Stimulated activated naive B cell treated with anti-CD40 and anti-IgM and Interleukin-4, amounts not matched to agents 10 μg/mL and 1 μg/mL and 100 μg/mL, for 72 hours (primary cell): ENCODE data around the gene TSPAN15.
A peak's percentile ranks its signal among the peaks of the same experiment; 100 is the strongest.
"Not testable (repeated sequence)": the region's sequence is repeated elsewhere in the genome, so short reads cannot be mapped to it uniquely, and the experiment has no call there.

Experiments used
- ATAC-seq, 2 donors: fragments of 150-1000 bp; cut with Tn5 transposase; replicated peaks; 2 replicates each; pipeline ENCODE4 v1.10.0; 2021; ENCODE audit warnings: moderate library complexity in 1 of 2
- DNase-seq: peaks from one replicate; pipeline ENCODE4 v3.0.0; 2021
- H3K27ac Mint-ChIP-seq: one replicate; pipeline ENCODE4 v1.8.0; 2022; ENCODE audit warnings: mild to moderate bottlenecking, mixed read lengths
- H3K27me3 Mint-ChIP-seq, 2 donors: one replicate each; pipeline ENCODE4 v1.8.0; 2022; ENCODE audit warnings: mixed read lengths in 2 of 2
- H3K36me3 Mint-ChIP-seq, 2 donors: one replicate each; pipeline ENCODE4 v1.8.0; 2022; ENCODE audit warnings: mixed read lengths in 2 of 2, mild to moderate bottlenecking in 1 of 2
- H3K4me1 Mint-ChIP-seq, 2 donors: one replicate each; pipeline ENCODE4 v1.8.0; 2022; ENCODE audit warnings: mixed read lengths in 2 of 2, mild to moderate bottlenecking in 1 of 2
- H3K4me3 Mint-ChIP-seq, 2 donors: one replicate each; pipeline ENCODE4 v1.8.0; 2022; ENCODE audit warnings: mild to moderate bottlenecking in 2 of 2, mixed read lengths in 2 of 2, moderate library complexity in 1 of 2
- H3K9me3 Mint-ChIP-seq, 2 donors: one replicate each; pipeline ENCODE4 v1.8.0; 2022; ENCODE audit warnings: mixed read lengths in 2 of 2, mild to moderate bottlenecking in 1 of 2

The TSPAN15 gene

GRCh38 chr10:69486922-69487730, 35.9 kb downstream of the TSPAN15 start:
- ATAC-seq (no peak), DNase-seq (no peak)
- no peak overlapping the region for H3K4me3 Mint-ChIP-seq
- H3K27me3 Mint-ChIP-seq, result peaks cover 8 to 18% of the 10 kb centered on the region in 2 donors
- peaks cover 0 to under 1% of the 10 kb centered on the region in 2 donors for H3K4me1 Mint-ChIP-seq
- H3K9me3 Mint-ChIP-seq, result peaks cover 6 to 18% of the 10 kb centered on the region in 2 donors
- peaks cover 2 to 5% of the 10 kb centered on the region in 2 donors for H3K36me3 Mint-ChIP-seq
- H3K27ac Mint-ChIP-seq, result no peak overlapping the region

- H3K27ac Mint-ChIP-seq, H3K4me3 Mint-ChIP-seq, H3K36me3 Mint-ChIP-seq, DNase-seq, ATAC-seq, H3K4me1 Mint-ChIP-seq: not testable (repeated sequence)
- Mint-ChIP-seq H3K9me3 (peaks cover 6 to 18% of the 10 kb centered on the region in 2 donors), H3K27me3 (peaks cover 8 to 18% of the 10 kb centered on the region in 2 donors)
Observed at GRCh38 chr10:69488149-69488844, 37.0 kb downstream of the TSPAN15 start.

DNA sequence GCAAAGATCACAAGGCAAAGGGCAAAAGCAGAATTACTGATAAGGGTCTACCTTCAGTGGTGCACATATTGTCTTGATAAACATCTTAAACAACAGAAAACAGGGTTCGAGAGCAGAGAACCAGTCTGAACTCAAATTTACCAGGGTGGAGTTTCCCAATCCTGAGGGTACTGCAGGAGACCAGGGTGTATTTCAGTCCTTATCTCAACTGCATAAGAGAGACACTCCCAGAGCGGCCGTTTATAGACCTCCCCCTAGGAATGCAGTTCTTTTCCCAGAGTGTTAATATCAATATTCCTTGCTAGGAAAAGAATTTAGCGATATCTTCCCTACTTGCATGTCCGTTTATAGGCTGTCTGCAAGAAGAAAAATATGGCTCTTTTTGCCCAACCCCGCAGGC, 37.6 kb downstream of the TSPAN15 start:
- ATAC-seq, DNase-seq, H3K27ac Mint-ChIP-seq, H3K36me3 Mint-ChIP-seq, H3K4me1 Mint-ChIP-seq, H3K4me3 Mint-ChIP-seq: not testable (repeated sequence)
- H3K27me3 Mint-ChIP-seq, result peaks cover 8 to 18% of the 10 kb centered on the region in 2 donors
- peaks cover 6 to 18% of the 10 kb centered on the region in 2 donors for H3K9me3 Mint-ChIP-seq

- no peak overlapping the region for H3K27ac Mint-ChIP-seq
- H3K9me3 Mint-ChIP-seq, result peaks cover 6 to 18% of the 10 kb centered on the region in 2 donors
- H3K4me1 Mint-ChIP-seq, result no peaks in the 10 kb centered on the region
- no peak for DNase-seq
- peaks cover 8 to 18% of the 10 kb centered on the region in 2 donors for H3K27me3 Mint-ChIP-seq
- peaks cover 2 to 5% of the 10 kb centered on the region in 2 donors for H3K36me3 Mint-ChIP-seq
- no peak for ATAC-seq
- no peak overlapping the region for H3K4me3 Mint-ChIP-seq
Observed at GRCh38 chr10:69489506-69490090, 38.3 kb downstream of the TSPAN15 start.

- Mint-ChIP-seq H3K27ac (no peak overlapping the region), H3K4me1 (no peaks in the 10 kb centered on the region), H3K27me3 (peaks cover 2 to 8% of the 10 kb centered on the region in 2 donors), H3K36me3 (peaks cover 2 to 5% of the 10 kb centered on the region in 2 donors), H3K9me3 (peaks cover 6 to 18% of the 10 kb centered on the region in 2 donors), H3K4me3 (no peak overlapping the region)
- DNase-seq (no peak), ATAC-seq (no peak)
Observed at GRCh38 chr10:69490876-69491275, 39.6 kb downstream of the TSPAN15 start.

- Mint-ChIP-seq H3K27me3 (peaks cover 3 to 6% of the 10 kb centered on the region in 2 donors), H3K4me3 (no peak overlapping the region), H3K9me3 (peaks cover 6 to 18% of the 10 kb centered on the region in 2 donors), H3K27ac (no peak overlapping the region), H3K4me1 (no peaks in the 10 kb centered on the region), H3K36me3 (peaks cover 2 to 5% of the 10 kb centered on the region in 2 donors)
- ATAC-seq, result no peak
- DNase-seq, result no peak
Observed at GRCh38 chr10:69491611-69492010, 40.3 kb downstream of the TSPAN15 start.

GRCh38 chr10:69492091-69492745, 41.0 kb downstream of the TSPAN15 start:
- H3K27ac Mint-ChIP-seq, result no peak overlapping the region
- H3K27me3 Mint-ChIP-seq, result peaks cover 0 to 3% of the 10 kb centered on the region in 2 donors
- ATAC-seq, result no peak
- peaks cover 2 to 5% of the 10 kb centered on the region in 2 donors for H3K36me3 Mint-ChIP-seq
- peaks cover 6 to 18% of the 10 kb centered on the region in 2 donors for H3K9me3 Mint-ChIP-seq
- no peaks in the 10 kb centered on the region for H3K4me1 Mint-ChIP-seq
- H3K4me3 Mint-ChIP-seq, result no peak overlapping the region
- no peak for DNase-seq

DNA sequence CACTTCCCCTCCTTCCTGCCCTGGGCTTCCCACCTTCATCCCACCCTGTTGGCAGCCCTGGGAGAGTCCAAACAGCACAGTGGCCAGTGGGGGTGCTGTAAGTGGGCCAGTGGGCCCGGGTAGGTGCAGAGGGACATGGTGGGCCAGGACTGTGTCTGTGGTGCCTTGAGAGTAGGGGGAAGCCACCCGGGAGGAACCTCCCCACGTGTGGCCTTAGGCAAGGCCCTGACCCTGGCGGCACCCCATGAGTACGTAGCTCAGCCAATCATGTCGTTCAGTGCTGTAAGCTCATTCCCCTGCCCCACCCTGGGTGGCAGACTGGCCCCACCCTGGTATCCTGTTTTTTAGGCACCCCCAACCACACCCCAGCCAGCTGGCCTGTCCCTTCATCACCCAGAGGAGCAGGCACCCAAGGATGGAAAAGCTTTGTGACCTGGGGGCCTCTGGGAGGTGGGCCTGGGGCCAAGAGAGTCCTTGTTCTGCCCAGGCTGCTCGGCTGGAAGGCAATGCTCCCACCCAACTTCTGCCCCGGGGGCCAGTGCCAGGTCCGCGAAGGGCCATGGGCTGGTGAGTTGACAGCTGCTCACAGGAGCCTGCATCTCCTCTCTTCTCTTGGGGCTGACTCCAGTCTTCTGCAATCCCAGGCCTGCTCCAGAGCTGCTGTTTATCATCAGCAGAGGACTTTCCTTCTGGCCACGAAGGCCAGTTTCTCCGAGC, 41.6 kb downstream of the TSPAN15 start:
- ATAC-seq (no peak), DNase-seq (no peak)
- Mint-ChIP-seq H3K27me3 (peaks cover 0 to 3% of the 10 kb centered on the region in 2 donors), H3K4me1 (no peaks in the 10 kb centered on the region), H3K36me3 (peaks cover 2 to 5% of the 10 kb centered on the region in 2 donors), H3K4me3 (no peak overlapping the region), H3K9me3 (peaks cover 6 to 14% of the 10 kb centered on the region in 2 donors), H3K27ac (no peak overlapping the region)

- peaks cover 0 to 3% of the 10 kb centered on the region in 2 donors for H3K27me3 Mint-ChIP-seq
- H3K27ac Mint-ChIP-seq, result peak overlapping the region; percentile 25
- no peak overlapping the region for H3K4me3 Mint-ChIP-seq
- peaks cover 0 to 4% of the 10 kb centered on the region in 2 donors for H3K9me3 Mint-ChIP-seq
- DNase-seq (no peak), ATAC-seq (no peak)
- H3K4me1 Mint-ChIP-seq, result no peaks in the 10 kb centered on the region
- H3K36me3 Mint-ChIP-seq, result no peaks in the 10 kb centered on the region
Observed at GRCh38 chr10:69494626-69495558, 43.6 kb downstream of the TSPAN15 start.

- no peak for ATAC-seq
- Mint-ChIP-seq H3K4me1 (no peaks in the 10 kb centered on the region), H3K36me3 (no peaks in the 10 kb centered on the region), H3K4me3 (no peak overlapping the region), H3K27ac (no peak overlapping the region), H3K9me3 (peaks cover 0 to 4% of the 10 kb centered on the region in 2 donors), H3K27me3 (peaks cover 0 to 3% of the 10 kb centered on the region in 2 donors)
- DNase-seq, result no peak
Observed at GRCh38 chr10:69495666-69496065, 44.4 kb downstream of the TSPAN15 start.

- no peak for DNase-seq
- Mint-ChIP-seq H3K27me3 (peaks cover 0 to 3% of the 10 kb centered on the region in 2 donors), H3K36me3 (no peaks in the 10 kb centered on the region), H3K9me3 (no peaks in the 10 kb centered on the region), H3K4me1 (no peaks in the 10 kb centered on the region), H3K4me3 (no peak overlapping the region), H3K27ac (no peak overlapping the region)
- ATAC-seq, result no peak
Observed at GRCh38 chr10:69496352-69497230, 45.3 kb downstream of the TSPAN15 start.

GRCh38 chr10:69497231-69497561, 45.9 kb downstream of the TSPAN15 start:
- no peak overlapping the region for H3K4me3 Mint-ChIP-seq
- no peaks in the 10 kb centered on the region for H3K4me1 Mint-ChIP-seq
- no peaks in the 10 kb centered on the region for H3K36me3 Mint-ChIP-seq
- peaks cover 0 to 3% of the 10 kb centered on the region in 2 donors for H3K27me3 Mint-ChIP-seq
- no peak for DNase-seq
- no peak overlapping the region for H3K27ac Mint-ChIP-seq
- H3K9me3 Mint-ChIP-seq, result no peaks in the 10 kb centered on the region
- ATAC-seq, result no peak
